Colonic mucosa (tissue), 4 donors: Measurements from ENCODE around the gene NSG1. TPM values are rescaled to one million over a fixed set of nuclear protein-coding genes. Genes with fewer than 3 reads are reported as not detected.

ENCODE experiments used
- DNase-seq: peaks from one replicate; pipeline ENCODE4 v3.0.0-alpha.2; 2020
- H3K27ac ChIP-seq: fragments of 200-600 bp; one replicate; pipeline ENCODE4 v1.8.0; 2021
- H3K27me3 ChIP-seq: fragments of 200-600 bp; one replicate; pipeline ENCODE4 v1.8.0; 2021
- H3K36me3 ChIP-seq: fragments of 200-600 bp; one replicate; pipeline ENCODE4 v1.8.0; 2021
- H3K4me1 ChIP-seq: fragments of 200-600 bp; one replicate; pipeline ENCODE4 v1.8.0; 2021; ENCODE audit warnings: mild to moderate bottlenecking
- H3K4me3 ChIP-seq: fragments of 200-600 bp; one replicate; pipeline ENCODE4 v1.8.0; 2021
- H3K9ac ChIP-seq, 2 donors: one replicate each; pipeline ENCODE4 v1.7.0; 2013; ENCODE audit warnings: control low read depth in 2 of 2, low read depth in 2 of 2, low read length in 2 of 2
- H3K9me3 ChIP-seq: fragments of 200-600 bp; one replicate; pipeline ENCODE4 v1.8.0; 2021
- intact Hi-C: fragments of 100-400 bp; cut with DNase I; formaldehyde crosslinking; loops from one replicate; pipeline ENCODE4 v1.14.1; 2022
- total RNA-seq, 2 donors: library from RNA; stranded (reverse); fragmentation: NEBNext Ultra II Directional in 1 of 2; extraction: Animal tissue kit (Norgen Biotek cat#: 25700) in 1 of 2; gene quantifications; one replicate each; pipeline ENCODE4 v1.2.1, GENCODE V29; 2021
- TF ChIP-seq, protein P1 (sequence below): fragments of 200-600 bp; IDR thresholded peaks from one replicate; pipeline ENCODE4 v1.8.0; 2022; ENCODE audit warnings: antibody characterized with exemption, mild to moderate bottlenecking
- donor health status: healthy.
- donor health status: DM: no; HTN: no; CAD: no.
- donor health status: DM: no; HTN: no; CAD: no.

The NSG1 gene
- total RNA-seq, 2 donors from 2014 or later: 2.4 to 5.9 TPM

DNA sequence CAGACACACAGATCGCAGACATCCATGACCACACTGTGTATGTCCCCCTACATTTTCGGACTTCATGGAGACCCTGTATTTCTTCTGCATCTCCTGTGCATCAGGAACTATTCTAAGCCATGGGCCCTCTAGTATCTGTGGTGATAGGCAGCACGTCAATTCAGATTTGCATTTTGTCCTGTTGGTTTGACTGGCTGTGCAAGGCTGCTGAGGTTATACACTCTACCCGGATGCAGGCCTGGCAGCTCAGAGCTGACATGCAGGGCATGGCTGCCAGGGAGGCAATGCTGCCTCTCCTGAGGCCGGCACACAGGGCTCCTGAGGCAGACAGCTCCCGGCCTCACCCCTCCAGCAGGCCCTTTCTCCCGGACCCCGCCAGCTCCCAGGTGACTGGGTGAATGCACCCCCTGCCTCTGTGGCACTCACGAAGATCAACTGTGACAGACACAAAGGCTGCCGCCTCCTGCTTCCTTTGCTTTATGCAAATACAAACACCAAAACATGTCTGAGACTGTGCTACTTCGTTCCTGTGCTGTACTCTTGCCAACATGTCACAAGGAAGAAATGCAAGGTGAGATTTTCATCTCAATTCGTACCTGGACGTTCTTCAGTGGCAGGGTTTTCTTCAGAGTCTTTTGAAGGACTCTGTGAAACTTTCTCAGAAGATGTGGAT is 51.0 kb downstream of the NSG1 start:
- intact Hi-C loops: no loop called here
- no peak overlapping the region for H3K27ac ChIP-seq
- no peaks in the 10 kb centered on the region for H3K4me1 ChIP-seq
- DNase-seq: no peak
- no peak overlapping the region for H3K9ac ChIP-seq
- no peak overlapping the region for H3K4me3 ChIP-seq
- no peaks in the 10 kb centered on the region for H3K36me3 ChIP-seq
- H3K9me3 ChIP-seq: no peaks in the 10 kb centered on the region
- no peaks in the 10 kb centered on the region for H3K27me3 ChIP-seq
- TF ChIP-seq, protein P1, sequence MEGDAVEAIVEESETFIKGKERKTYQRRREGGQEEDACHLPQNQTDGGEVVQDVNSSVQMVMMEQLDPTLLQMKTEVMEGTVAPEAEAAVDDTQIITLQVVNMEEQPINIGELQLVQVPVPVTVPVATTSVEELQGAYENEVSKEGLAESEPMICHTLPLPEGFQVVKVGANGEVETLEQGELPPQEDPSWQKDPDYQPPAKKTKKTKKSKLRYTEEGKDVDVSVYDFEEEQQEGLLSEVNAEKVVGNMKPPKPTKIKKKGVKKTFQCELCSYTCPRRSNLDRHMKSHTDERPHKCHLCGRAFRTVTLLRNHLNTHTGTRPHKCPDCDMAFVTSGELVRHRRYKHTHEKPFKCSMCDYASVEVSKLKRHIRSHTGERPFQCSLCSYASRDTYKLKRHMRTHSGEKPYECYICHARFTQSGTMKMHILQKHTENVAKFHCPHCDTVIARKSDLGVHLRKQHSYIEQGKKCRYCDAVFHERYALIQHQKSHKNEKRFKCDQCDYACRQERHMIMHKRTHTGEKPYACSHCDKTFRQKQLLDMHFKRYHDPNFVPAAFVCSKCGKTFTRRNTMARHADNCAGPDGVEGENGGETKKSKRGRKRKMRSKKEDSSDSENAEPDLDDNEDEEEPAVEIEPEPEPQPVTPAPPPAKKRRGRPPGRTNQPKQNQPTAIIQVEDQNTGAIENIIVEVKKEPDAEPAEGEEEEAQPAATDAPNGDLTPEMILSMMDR: no peak

- no peak overlapping the region for H3K4me3 ChIP-seq
- intact Hi-C loops: no loop called here
- H3K9me3 ChIP-seq: no peaks in the 10 kb centered on the region
- no peak for DNase-seq
- TF ChIP-seq, protein P1: no peak
- H3K27me3 ChIP-seq: no peaks in the 10 kb centered on the region
- no peak overlapping the region for H3K9ac ChIP-seq
- no peaks in the 10 kb centered on the region for H3K4me1 ChIP-seq
- H3K36me3 ChIP-seq: no peaks in the 10 kb centered on the region
- no peak overlapping the region for H3K27ac ChIP-seq
Observed at GRCh38 chr4:4438891-4439290, 52.0 kb downstream of the NSG1 start.

DNA sequence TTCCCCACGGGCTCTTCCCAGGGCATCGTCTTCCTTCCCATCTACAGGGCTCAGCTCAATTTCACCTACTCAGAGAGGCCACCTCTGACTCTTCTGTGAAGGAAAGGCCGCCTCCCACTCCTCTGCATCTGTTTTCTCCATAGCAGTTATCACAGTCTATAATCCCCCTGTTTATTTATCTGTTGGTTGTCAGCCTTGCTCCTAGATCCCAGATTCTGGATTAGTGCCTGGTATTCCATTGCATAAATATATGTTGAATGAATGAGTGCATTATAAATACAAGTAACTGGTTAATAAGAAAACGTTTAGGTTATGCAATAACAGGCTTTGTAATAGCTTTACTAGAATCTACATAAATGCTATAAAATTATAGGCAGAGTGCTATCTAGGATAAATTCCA is 52.9 kb downstream of the NSG1 start:
- H3K9ac ChIP-seq: no peak overlapping the region
- intact Hi-C loops: no loop called here
- no peaks in the 10 kb centered on the region for H3K27me3 ChIP-seq
- no peak overlapping the region for H3K27ac ChIP-seq
- H3K4me3 ChIP-seq: no peak overlapping the region
- H3K4me1 ChIP-seq: no peaks in the 10 kb centered on the region
- no peaks in the 10 kb centered on the region for H3K36me3 ChIP-seq
- H3K9me3 ChIP-seq: no peaks in the 10 kb centered on the region
- TF ChIP-seq, protein P1: no peak
- no peak for DNase-seq

DNA sequence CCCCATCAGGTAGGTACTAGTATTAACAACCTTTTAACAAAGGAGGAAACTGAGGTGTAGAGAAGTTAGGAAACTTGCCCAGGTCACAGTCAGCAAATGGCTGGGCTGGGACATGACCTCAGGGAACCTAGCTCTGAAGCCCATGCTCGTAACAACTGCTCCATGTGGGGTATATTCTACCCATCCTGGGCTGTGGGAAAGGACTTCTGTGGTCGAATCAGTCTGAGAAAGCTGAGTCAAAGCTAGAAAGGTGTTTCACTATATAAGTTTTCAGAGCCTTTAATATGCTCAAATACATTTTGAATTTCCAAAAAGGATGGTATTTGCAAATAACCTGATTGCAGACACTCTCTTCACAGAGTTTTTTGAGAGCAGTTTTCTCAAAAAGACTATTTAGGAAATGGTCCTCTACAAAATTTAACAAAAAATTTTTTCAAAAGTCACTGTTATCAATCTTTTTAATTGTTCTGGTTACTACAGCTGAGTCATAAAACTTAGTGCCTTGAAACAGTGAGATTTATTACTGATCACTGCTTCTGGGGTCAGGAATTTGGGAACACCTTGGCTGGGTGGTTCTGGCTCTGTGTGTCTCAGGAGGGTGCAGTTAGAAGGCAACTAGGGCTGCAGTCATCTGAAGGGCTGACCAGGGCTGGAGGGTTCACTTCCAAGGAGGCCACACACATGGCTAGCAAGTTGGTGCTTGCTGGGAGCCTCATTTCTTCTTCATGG is 53.6 kb downstream of the NSG1 start:
- H3K27ac ChIP-seq: no peak overlapping the region
- no peaks in the 10 kb centered on the region for H3K9me3 ChIP-seq
- no peak overlapping the region for H3K4me3 ChIP-seq
- DNase-seq: no peak
- H3K36me3 ChIP-seq: no peaks in the 10 kb centered on the region
- TF ChIP-seq, protein P1: no peak
- no peak overlapping the region for H3K9ac ChIP-seq
- intact Hi-C loops: no loop called here
- H3K27me3 ChIP-seq: no peaks in the 10 kb centered on the region
- no peaks in the 10 kb centered on the region for H3K4me1 ChIP-seq

DNA sequence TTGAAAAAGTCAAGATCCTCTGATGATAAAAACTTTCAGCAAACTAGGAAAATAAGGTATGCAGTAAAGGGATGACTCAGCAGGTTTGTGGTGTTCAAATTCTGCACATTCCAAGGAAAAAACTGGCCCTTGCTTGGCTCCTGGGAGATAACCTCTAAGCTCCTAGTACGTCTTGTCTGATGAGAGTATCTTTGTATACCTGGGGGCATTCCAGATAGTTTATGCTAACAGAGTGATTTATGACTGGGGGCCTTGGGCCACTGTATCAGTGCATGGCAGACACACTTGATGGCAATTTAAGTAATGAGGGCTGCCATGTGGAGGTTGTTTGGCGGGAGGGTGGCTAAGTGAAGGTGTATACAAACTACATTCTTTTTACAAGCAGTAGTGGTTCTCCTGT is 56.9 kb downstream of the NSG1 start:
- no peak for DNase-seq
- Histone ChIP-seq H3K36me3 (no peaks in the 10 kb centered on the region), H3K9ac (no peak overlapping the region), H3K4me1 (no peaks in the 10 kb centered on the region), H3K4me3 (no peak overlapping the region), H3K27me3 (no peaks in the 10 kb centered on the region), H3K27ac (no peak overlapping the region), H3K9me3 (no peaks in the 10 kb centered on the region)
- intact Hi-C loops: no loop called here
- TF ChIP-seq, protein P1: no peak
